HG03139 (cell line): ENCODE data around the gene TNP1.

Experiments
- ATAC-seq: cut with Tn5 transposase; IDR thresholded peaks from one replicate; pipeline ENCODE4 v1.9.1; 2021; ENCODE audit not compliant: unreplicated experiment

TNP1 gene

GRCh38 chr2:216875862-216876261 is 16.0 kb upstream of the TNP1 start:
- no peak for ATAC-seq

GRCh38 chr2:216873573-216873972 is 13.7 kb upstream of the TNP1 start:
- ATAC-seq, result no peak

- no peak for ATAC-seq
Observed at GRCh38 chr2:216872624-216873023, 12.8 kb upstream of the TNP1 start.

- no peak for ATAC-seq
Observed at GRCh38 chr2:216872040-216872439, 12.2 kb upstream of the TNP1 start.

GRCh38 chr2:216871333-216871934 is 11.6 kb upstream of the TNP1 start:
- no peak for ATAC-seq

- no peak for ATAC-seq
Observed at GRCh38 chr2:216870508-216871332, 10.9 kb upstream of the TNP1 start.

- ATAC-seq, result no peak
Observed at GRCh38 chr2:216866515-216867095, 6.7 kb upstream of the TNP1 start.

- ATAC-seq, result no peak
Observed at GRCh38 chr2:216865658-216866057, 5.8 kb upstream of the TNP1 start.

GRCh38 chr2:216863946-216864345 is 4.1 kb upstream of the TNP1 start:
- ATAC-seq, result no peak

- ATAC-seq, result no peak
Observed at GRCh38 chr2:216862628-216863398, 2.9 kb upstream of the TNP1 start.

GRCh38 chr2:216860426-216861137 is 718 bp upstream of the TNP1 start:
- ATAC-seq, result no peak

- ATAC-seq, result no peak
Observed at GRCh38 chr2:216858312-216858711, 1.6 kb downstream of the TNP1 start.

GRCh38 chr2:216857131-216857550 is 2.7 kb downstream of the TNP1 start:
- no peak for ATAC-seq

GRCh38 chr2:216856406-216857065 is 3.3 kb downstream of the TNP1 start:
- no peak for ATAC-seq

- no peak for ATAC-seq
Observed at GRCh38 chr2:216855605-216856004, 4.3 kb downstream of the TNP1 start.

GRCh38 chr2:216855079-216855478 is 4.8 kb downstream of the TNP1 start:
- no peak for ATAC-seq

- no peak for ATAC-seq
Observed at GRCh38 chr2:216851486-216852090, 8.3 kb downstream of the TNP1 start.

GRCh38 chr2:216850665-216851322 is 9.1 kb downstream of the TNP1 start:
- ATAC-seq, result no peak

- no peak for ATAC-seq
Observed at GRCh38 chr2:216849987-216850386, 9.9 kb downstream of the TNP1 start.
